Activated CD4-positive, CD25-positive, alpha-beta regulatory T cell (primary cell): ENCODE measurements around the gene ACTC1.
"Not testable (repeated sequence)": the region's sequence is repeated elsewhere in the genome, so short reads cannot be mapped to it uniquely, and the experiment has no call there.

Experiments
- DNase-seq, 4 experiments: peaks; one replicate each; lab custom pipeline; 2025; lab: John Stamatoyannopoulos, UW

ACTC1 gene

GRCh38 chr15:34795267-34796081, at the start of gene ACTC1:
Gene ACTC1 (minus strand): TSS chr15:34795549. CDS start chr15:34794808, 741 bp downstream.
- DNase-seq, result no peak

GRCh38 chr15:34841262-34841725, 45.9 kb upstream of the ACTC1 start:
- DNase-seq, result no peak

- no peak for DNase-seq
Measured at GRCh38 chr15:34838282-34838681, 42.9 kb upstream of the ACTC1 start.

GRCh38 chr15:34837246-34838016, 42.1 kb upstream of the ACTC1 start:
- DNase-seq, result no peak

- DNase-seq, result no peak
Measured at GRCh38 chr15:34828145-34828911, 33.0 kb upstream of the ACTC1 start.

GRCh38 chr15:34821831-34822230, 26.5 kb upstream of the ACTC1 start:
- DNase-seq, result no peak

- DNase-seq, result no peak
Measured at GRCh38 chr15:34820110-34820509, 24.8 kb upstream of the ACTC1 start.

- no peak for DNase-seq
Measured at GRCh38 chr15:34818526-34818925, 23.2 kb upstream of the ACTC1 start.

GRCh38 chr15:34815836-34816235, 20.5 kb upstream of the ACTC1 start:
- no peak for DNase-seq

GRCh38 chr15:34813446-34814190, 18.3 kb upstream of the ACTC1 start:
- DNase-seq, result no peak

GRCh38 chr15:34812868-34813365, 17.6 kb upstream of the ACTC1 start:
- DNase-seq, result not testable (repeated sequence)

GRCh38 chr15:34812369-34812768, 17.0 kb upstream of the ACTC1 start:
- no peak for DNase-seq

- DNase-seq, result no peak
Measured at GRCh38 chr15:34810443-34811129, 15.2 kb upstream of the ACTC1 start.

- DNase-seq, result no peak
Measured at GRCh38 chr15:34809186-34809585, 13.8 kb upstream of the ACTC1 start.

- DNase-seq, result no peak
Measured at GRCh38 chr15:34808016-34808415, 12.7 kb upstream of the ACTC1 start.

- DNase-seq, result not testable (repeated sequence)
Measured at GRCh38 chr15:34807241-34807640, 11.9 kb upstream of the ACTC1 start.

- no peak for DNase-seq
Measured at GRCh38 chr15:34804776-34805175, 9.4 kb upstream of the ACTC1 start.

GRCh38 chr15:34804113-34804512, 8.8 kb upstream of the ACTC1 start:
- no peak for DNase-seq

- DNase-seq, result no peak
Measured at GRCh38 chr15:34802803-34803750, 7.7 kb upstream of the ACTC1 start.

- no peak for DNase-seq
Measured at GRCh38 chr15:34802371-34802770, 7.0 kb upstream of the ACTC1 start.
